Loucy (cell line): ENCODE results near the gene VPS13D.

Source experiments
- H2AFZ ChIP-seq: fragments of 200-600 bp; sonication (generic); 2 replicates; pipeline ENCODE4 v1.6.0; 2016; ENCODE audit warnings: antibody characterized with exemption, mild to moderate bottlenecking, low read length, moderate library complexity
- H3F3A ChIP-seq: fragments of 200-600 bp; 2 replicates; pipeline ENCODE4 v1.6.0; 2016; ENCODE audit warnings: antibody characterized with exemption, low read depth, mild to moderate bottlenecking
- H3K27me3 ChIP-seq: fragments of 200-600 bp; sonication (generic); 2 replicates; pipeline ENCODE4 v1.6.1; 2014; ENCODE audit warnings: low read length, mild to moderate bottlenecking; ENCODE audit not compliant: insufficient read depth, poor library complexity, severe bottlenecking
- H3K36me3 ChIP-seq: fragments of 200-600 bp; sonication (generic); 2 replicates; pipeline ENCODE4 v1.6.1; 2016; ENCODE audit warnings: low read length; ENCODE audit not compliant: insufficient read depth
- H3K4me1 ChIP-seq: fragments of 200-600 bp; sonication (generic); 2 replicates; pipeline ENCODE4 v1.5.1; 2014; ENCODE audit warnings: low read length, mild to moderate bottlenecking; ENCODE audit not compliant: insufficient read depth, poor library complexity, severe bottlenecking
- H3K4me2 ChIP-seq: fragments of 200-600 bp; sonication (generic); 2 replicates; pipeline ENCODE4 v1.6.0; 2014; ENCODE audit warnings: antibody characterized with exemption, low read length, low read depth, mild to moderate bottlenecking; ENCODE audit not compliant: poor library complexity, severe bottlenecking
- H3K4me3 ChIP-seq: fragments of 200-600 bp; sonication (generic); 2 replicates; pipeline ENCODE4 v1.5.1; 2014; ENCODE audit warnings: low read length, mild to moderate bottlenecking, mixed read lengths; ENCODE audit not compliant: poor library complexity, severe bottlenecking
- H3K79me2 ChIP-seq: fragments of 200-600 bp; sonication (generic); 2 replicates; pipeline ENCODE4 v1.6.1; 2014; ENCODE audit warnings: low read length; ENCODE audit not compliant: insufficient read depth
- H3K9ac ChIP-seq: fragments of 200-600 bp; sonication (generic); 2 replicates; pipeline ENCODE4 v1.6.0; 2014; ENCODE audit warnings: mild to moderate bottlenecking, low read depth, low read length, moderate library complexity; ENCODE audit not compliant: poor library complexity, severe bottlenecking
- H3K9me2 ChIP-seq: fragments of 200-600 bp; sonication (generic); replicated peaks from 2 replicates; pipeline ENCODE4 v1.6.1; 2016; ENCODE audit warnings: low read depth, low read length, mixed read lengths
- H3K9me3 ChIP-seq: fragments of 200-600 bp; sonication (generic); 2 replicates; pipeline ENCODE4 v1.6.1; 2014; ENCODE audit warnings: mild to moderate bottlenecking, antibody characterized with exemption, low read length, low read depth; ENCODE audit not compliant: insufficient read depth
- H4K20me1 ChIP-seq: fragments of 200-600 bp; sonication (generic); 2 replicates; pipeline ENCODE4 v1.6.0; 2014; ENCODE audit warnings: antibody characterized with exemption, low read length, mild to moderate bottlenecking; ENCODE audit not compliant: insufficient read depth, poor library complexity, severe bottlenecking
- CTCF ChIP-seq: fragments of 200-600 bp; sonication (generic); conservative IDR thresholded peaks from 2 replicates; pipeline ENCODE4 v1.5.1; 2014; ENCODE audit warnings: mild to moderate bottlenecking, antibody characterized with exemption, low read length
- EZH2phosphoT487 ChIP-seq: fragments of 200-600 bp; IDR thresholded peaks from 2 replicates; pipeline ENCODE4 v1.6.1; 2018; ENCODE audit warnings: antibody characterized with exemption, mild to moderate bottlenecking, moderate library complexity, borderline replicate concordance

VPS13D gene

GRCh38 chr1:12181568-12181967 is 48.3 kb upstream of the VPS13D start:
- no peaks in the 10 kb centered on the region for H3K27me3 ChIP-seq
- no peaks in the 10 kb centered on the region for H3K9me2 ChIP-seq
- no peaks in the 10 kb centered on the region; the same call in 1 of the 2 replicates for H3F3A ChIP-seq
- H3K9me3 ChIP-seq, result no peaks in the 10 kb centered on the region
- no peak overlapping the region for H2AFZ ChIP-seq
- no peaks in the 10 kb centered on the region for H4K20me1 ChIP-seq
- H3K4me3 ChIP-seq, result no peak overlapping the region
- no peak overlapping the region for H3K9ac ChIP-seq
- H3K4me2 ChIP-seq, result no peak overlapping the region
- H3K36me3 ChIP-seq, result no peaks in the 10 kb centered on the region
- no peak for TF ChIP-seq CTCF
- TF ChIP-seq EZH2phosphoT487, result no peak
- H3K4me1 ChIP-seq, result peaks cover 30% of the 10 kb centered on the region
- peaks cover 40% of the 10 kb centered on the region; the same call in 1 of the 2 replicates for H3K79me2 ChIP-seq

DNA sequence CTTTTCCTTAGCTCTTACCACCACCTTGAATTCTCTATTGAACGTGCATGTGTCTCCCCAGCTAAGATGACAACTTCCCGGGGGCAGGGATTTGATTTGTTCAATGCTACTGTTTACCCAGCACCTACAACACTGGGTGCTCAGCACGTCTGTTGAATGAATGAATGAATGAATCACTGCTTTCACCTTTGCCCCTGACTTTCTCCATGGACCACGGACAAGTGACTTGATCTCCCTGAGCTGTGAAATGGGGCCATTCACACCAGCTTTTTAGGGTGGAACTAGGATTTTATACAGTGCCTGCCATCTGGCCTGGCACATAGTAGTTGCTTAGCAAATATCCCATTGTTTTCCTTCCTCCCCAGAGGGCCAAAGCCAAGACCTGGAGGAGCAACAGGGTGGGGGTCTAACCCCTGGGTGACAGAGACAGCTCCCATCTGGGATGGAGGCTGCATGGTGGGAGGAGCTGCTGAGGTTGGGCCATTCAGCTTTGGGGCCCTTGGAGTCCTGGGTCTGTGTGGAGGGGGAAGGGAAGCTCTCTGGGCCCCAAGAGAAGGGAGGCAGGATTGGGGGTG is 47.3 kb upstream of the VPS13D start:
- no peaks in the 10 kb centered on the region for H3K9me3 ChIP-seq
- no peaks in the 10 kb centered on the region for H3K27me3 ChIP-seq
- H2AFZ ChIP-seq, result no peak overlapping the region
- H3F3A ChIP-seq, result no peaks in the 10 kb centered on the region; the same call in 1 of the 2 replicates
- no peak for TF ChIP-seq CTCF
- no peak for TF ChIP-seq EZH2phosphoT487
- H3K4me1 ChIP-seq, result peaks cover 23% of the 10 kb centered on the region
- no peaks in the 10 kb centered on the region for H3K9me2 ChIP-seq
- no peak overlapping the region for H3K4me3 ChIP-seq
- H3K4me2 ChIP-seq, result no peak overlapping the region
- H4K20me1 ChIP-seq, result no peaks in the 10 kb centered on the region
- H3K9ac ChIP-seq, result no peak overlapping the region
- H3K36me3 ChIP-seq, result no peaks in the 10 kb centered on the region
- peaks cover 36% of the 10 kb centered on the region; the same call in 1 of the 2 replicates for H3K79me2 ChIP-seq

DNA sequence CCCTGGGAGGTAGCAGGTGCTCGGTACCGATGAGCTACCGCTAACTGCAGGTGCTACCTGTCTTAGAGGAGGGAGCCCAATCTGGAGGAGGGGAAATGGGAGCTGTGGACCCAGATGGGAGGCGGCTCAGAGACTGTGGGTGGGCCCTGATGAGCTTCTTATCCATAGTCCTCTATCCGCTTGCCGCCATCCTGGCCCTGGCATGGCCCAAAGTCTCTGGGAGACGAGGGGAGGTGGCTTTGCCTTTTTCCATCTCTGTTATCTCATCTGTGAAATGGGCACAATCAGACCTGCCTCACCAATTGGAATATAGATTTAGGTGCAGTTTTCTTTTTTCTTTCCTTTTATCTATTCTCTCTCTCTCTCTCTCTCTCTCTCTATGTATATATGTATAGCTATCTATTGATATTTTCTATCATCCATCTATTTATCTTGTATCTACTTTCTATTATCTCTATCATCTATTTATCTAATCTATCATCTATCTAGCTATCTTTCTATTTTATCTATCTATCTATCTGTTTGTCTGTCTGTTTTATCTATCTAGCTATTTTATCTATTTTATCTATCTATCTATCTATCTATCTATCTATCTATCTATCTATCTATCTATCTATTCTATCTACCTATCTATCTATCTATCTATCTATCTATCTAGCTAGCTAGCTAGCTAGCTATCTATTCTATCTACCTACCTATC is 46.6 kb upstream of the VPS13D start:
- H3K9ac ChIP-seq, result no peak overlapping the region
- TF ChIP-seq CTCF (no peak), EZH2phosphoT487 (no peak)
- no peaks in the 10 kb centered on the region for H3K9me2 ChIP-seq
- no peaks in the 10 kb centered on the region for H3K36me3 ChIP-seq
- H3K79me2 ChIP-seq, result peaks cover 33% of the 10 kb centered on the region; the same call in 1 of the 2 replicates
- peaks cover 15% of the 10 kb centered on the region for H3K4me1 ChIP-seq
- no peaks in the 10 kb centered on the region for H4K20me1 ChIP-seq
- no peak overlapping the region for H3K4me2 ChIP-seq
- no peak overlapping the region for H3K4me3 ChIP-seq
- H3K9me3 ChIP-seq, result no peaks in the 10 kb centered on the region
- H3F3A ChIP-seq, result no peaks in the 10 kb centered on the region
- no peak overlapping the region for H2AFZ ChIP-seq
- no peaks in the 10 kb centered on the region for H3K27me3 ChIP-seq
